HUES48 (cell line): ENCODE measurements around the gene NYNRIN.

Source experiments
- H3K27ac ChIP-seq: one replicate; pipeline ENCODE4 v1.7.0; 2013; ENCODE audit warnings: low read depth, low read length, inconsistent platforms
- H3K27me3 ChIP-seq: 2 replicates; pipeline ENCODE4 v1.6.1; 2013; ENCODE audit warnings: mild to moderate bottlenecking, low read length; ENCODE audit not compliant: control insufficient read depth, insufficient read depth
- H3K36me3 ChIP-seq: 2 replicates; pipeline ENCODE4 v1.6.1; 2013; ENCODE audit warnings: low read length; ENCODE audit not compliant: control insufficient read depth, insufficient read depth
- H3K4me1 ChIP-seq: 2 replicates; pipeline ENCODE4 v1.6.1; 2013; ENCODE audit warnings: mild to moderate bottlenecking, low read length; ENCODE audit not compliant: control insufficient read depth, insufficient read depth
- H3K4me3 ChIP-seq: 2 replicates; pipeline ENCODE4 v1.5.1; 2013; ENCODE audit warnings: mild to moderate bottlenecking, low read depth, low read length
- H3K9ac ChIP-seq: 2 replicates; pipeline ENCODE4 v1.6.1; 2013; ENCODE audit warnings: mild to moderate bottlenecking, low read depth, low read length, moderate library complexity
- H3K9me3 ChIP-seq: 2 replicates; pipeline ENCODE4 v1.6.1; 2013; ENCODE audit warnings: low read length; ENCODE audit not compliant: control insufficient read depth, insufficient read depth

The NYNRIN gene

DNA sequence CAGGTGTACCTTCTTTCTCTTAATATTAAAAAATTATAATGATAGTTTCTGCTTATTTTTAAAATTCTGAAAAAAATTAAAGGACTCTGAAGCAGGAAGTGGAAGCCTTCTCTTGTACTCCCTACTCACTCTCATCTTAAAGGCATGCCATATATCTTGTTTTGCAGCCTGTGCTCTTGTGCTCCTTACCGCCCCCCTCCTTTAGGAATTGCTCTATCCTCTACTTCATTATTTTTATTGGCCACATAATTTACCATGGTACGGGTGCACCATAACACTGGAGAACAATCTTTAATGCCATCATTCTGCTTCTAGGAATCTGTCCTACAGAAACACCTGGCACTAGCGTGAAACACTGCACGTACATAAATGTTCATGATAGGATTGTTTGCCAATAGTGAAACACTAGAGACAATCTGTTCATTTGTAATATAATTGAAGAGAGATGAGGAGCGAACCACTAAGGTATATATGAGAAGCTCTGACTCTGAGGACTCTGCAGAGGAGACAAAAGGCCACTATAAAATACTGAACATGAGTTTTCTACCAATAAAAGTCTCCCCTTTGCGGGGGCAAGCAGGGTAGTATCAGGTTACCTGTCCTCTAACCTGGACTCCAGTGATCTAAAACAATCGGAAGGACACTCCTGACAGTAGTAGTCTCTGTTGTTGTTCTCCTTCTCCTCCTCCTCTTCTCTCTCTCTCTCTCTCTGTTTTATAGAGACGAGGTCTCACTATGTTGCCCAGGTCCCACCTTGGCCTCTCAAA, 6.3 kb upstream of the NYNRIN start:
- no peaks in the 10 kb centered on the region for H3K27me3 ChIP-seq
- H3K27ac ChIP-seq: no peak overlapping the region
- no peaks in the 10 kb centered on the region for H3K36me3 ChIP-seq
- peaks cover 10% of the 10 kb centered on the region for H3K4me1 ChIP-seq
- H3K9ac ChIP-seq: no peak overlapping the region
- no peaks in the 10 kb centered on the region for H3K9me3 ChIP-seq
- H3K4me3 ChIP-seq: no peak overlapping the region

DNA sequence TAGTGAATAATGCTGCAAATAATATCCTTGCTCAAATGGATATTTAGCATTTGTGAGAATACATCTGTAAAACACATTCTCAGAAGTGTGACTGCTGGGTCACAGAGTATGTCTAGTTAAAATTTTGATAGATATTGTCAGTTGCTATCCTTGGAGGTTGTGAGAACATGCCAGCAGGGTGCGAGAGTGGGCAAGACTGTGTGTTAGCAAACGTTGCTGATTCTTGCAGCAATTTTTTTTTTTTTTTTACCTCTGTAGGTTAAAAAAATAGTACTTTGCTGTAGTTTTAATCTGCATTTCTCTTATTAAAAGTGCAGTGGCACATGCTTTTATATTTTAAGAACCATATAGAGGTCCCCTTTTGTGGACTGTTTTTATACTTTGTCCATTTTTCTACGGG, 4.5 kb upstream of the NYNRIN start:
- Histone ChIP-seq H3K27me3 (no peaks in the 10 kb centered on the region), H3K9me3 (no peaks in the 10 kb centered on the region), H3K9ac (no peak overlapping the region), H3K4me3 (no peak overlapping the region), H3K27ac (no peak overlapping the region), H3K36me3 (no peaks in the 10 kb centered on the region), H3K4me1 (peaks cover 16% of the 10 kb centered on the region)

DNA sequence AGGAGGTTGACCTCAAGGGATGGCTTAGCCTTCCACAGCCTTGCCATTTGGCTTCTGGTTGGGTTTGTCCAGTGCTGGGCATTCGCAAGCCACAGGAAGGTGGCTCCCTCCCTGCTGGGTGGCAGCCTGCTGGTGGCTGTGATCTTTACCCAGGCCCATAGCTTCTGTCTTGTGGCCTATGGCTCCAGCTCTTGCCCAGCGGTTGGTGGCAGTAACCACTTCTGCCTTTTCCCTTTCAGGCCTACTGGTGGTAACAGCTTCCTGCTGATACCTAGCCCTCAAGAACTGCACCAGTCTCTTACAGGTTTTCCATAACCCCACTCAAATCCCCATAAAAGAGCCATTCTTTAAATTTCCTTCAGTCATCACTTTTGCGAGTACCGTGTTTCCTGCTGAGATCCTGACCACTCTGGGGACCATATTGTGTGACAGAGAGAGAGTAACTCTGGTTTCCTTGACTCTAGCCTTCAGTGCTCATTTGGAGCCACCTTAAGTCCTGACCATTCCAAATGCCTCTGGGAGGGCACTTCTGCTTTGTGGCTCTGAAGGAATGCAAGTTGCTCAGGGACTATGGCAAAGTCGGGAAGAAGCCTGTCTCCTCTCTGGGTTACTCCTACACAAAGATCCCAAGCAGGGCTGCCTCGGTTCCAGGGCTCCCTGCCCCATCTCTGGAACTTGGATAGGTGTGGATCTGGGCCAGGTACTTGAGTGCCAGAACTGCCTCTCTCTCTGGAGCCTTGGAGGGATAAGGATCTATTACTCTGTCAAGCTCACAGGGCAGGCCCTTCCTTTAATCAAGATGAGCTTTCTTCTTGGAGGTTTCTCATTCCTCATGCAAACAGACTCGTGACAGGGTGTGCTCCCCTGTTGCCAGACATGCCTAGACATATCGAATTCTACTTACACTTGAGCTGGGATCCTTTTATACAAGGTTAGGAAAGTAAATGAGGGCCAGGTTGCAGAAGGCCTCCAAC, 2.9 kb upstream of the NYNRIN start:
- no peak overlapping the region for H3K27ac ChIP-seq
- H3K27me3 ChIP-seq: no peaks in the 10 kb centered on the region
- H3K9me3 ChIP-seq: no peaks in the 10 kb centered on the region

DNA sequence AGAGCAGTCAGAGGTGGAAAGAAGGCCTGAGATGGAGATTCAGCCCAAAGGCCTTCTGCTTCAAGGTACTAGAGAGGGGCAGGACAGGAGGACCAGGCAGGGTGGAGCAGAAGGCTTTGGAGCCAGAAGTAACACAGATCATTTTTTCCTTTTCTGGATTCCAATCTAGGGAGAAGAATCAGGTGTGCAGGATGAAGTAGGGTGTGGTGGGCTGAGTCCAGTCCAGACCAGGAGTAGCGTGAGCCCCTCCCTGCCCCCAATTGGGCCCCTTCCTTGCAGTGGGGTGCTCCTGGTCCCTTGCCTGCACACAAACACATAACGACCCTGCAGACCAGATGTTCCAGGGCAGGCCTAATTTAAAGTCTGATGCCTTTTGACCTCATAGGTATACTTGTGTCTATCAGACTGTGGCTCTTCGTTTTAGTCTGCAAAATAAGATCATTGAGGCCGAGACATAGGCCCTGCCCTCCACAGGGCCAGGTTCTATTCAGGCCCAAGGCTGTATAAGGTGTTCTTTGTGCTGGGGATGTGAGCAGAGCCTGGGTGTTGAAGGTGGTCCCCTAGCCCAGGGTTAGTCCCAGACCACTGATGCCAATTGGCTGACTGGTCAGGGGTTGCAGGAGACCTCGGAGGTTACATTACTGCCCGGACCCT, 1.0 kb upstream of the NYNRIN start:
- Histone ChIP-seq H3K4me3 (peak overlapping the region; percentile 9; the same call in 1 of the 2 replicates), H3K9me3 (no peaks in the 10 kb centered on the region), H3K27me3 (no peaks in the 10 kb centered on the region), H3K27ac (no peak overlapping the region), H3K4me1 (peaks cover 15% of the 10 kb centered on the region; the same call in 1 of the 2 replicates), H3K9ac (no peak overlapping the region), H3K36me3 (no peaks in the 10 kb centered on the region)

More for the DNA sequence above, 2.9 kb upstream of the NYNRIN start:
- Histone ChIP-seq H3K9ac (no peak overlapping the region), H3K4me1 (peaks cover 24% of the 10 kb centered on the region), H3K4me3 (no peak overlapping the region), H3K36me3 (no peaks in the 10 kb centered on the region)

DNA sequence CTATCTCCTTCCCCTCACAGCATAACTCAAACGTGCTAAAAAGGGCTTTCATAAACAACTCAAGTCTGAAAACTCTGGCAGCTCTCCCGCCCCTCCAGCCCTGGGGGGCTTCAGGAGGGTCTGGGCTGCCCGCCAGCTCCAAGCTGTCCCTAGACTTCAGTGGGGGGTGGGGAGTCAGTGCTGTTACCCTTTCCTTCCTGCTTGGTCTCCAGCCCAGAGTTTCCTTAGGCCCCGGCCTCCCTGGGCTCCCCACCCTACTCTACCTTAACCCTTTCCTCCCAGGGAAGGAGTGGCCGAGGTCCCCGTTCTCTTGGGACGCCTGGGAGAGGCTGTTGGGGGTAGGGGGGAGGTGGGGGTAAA, 530 bp upstream of the NYNRIN start:
- H3K9ac ChIP-seq: no peak overlapping the region
- H3K36me3 ChIP-seq: no peaks in the 10 kb centered on the region
- H3K4me3 ChIP-seq: peak overlapping the region; percentile 75; the same call in 1 of the 2 replicates
- no peak overlapping the region for H3K27ac ChIP-seq
- H3K9me3 ChIP-seq: no peaks in the 10 kb centered on the region
- no peaks in the 10 kb centered on the region for H3K27me3 ChIP-seq
- peaks cover 17% of the 10 kb centered on the region; the same call in 1 of the 2 replicates for H3K4me1 ChIP-seq

GRCh38 chr14:24399447-24399822, 632 bp downstream of the NYNRIN start:
- Histone ChIP-seq H3K27ac (no peak overlapping the region), H3K9me3 (no peaks in the 10 kb centered on the region), H3K27me3 (no peaks in the 10 kb centered on the region), H3K36me3 (no peaks in the 10 kb centered on the region), H3K4me3 (peak overlapping the region; percentile 75), H3K9ac (no peak overlapping the region), H3K4me1 (peaks cover 25% of the 10 kb centered on the region)

DNA sequence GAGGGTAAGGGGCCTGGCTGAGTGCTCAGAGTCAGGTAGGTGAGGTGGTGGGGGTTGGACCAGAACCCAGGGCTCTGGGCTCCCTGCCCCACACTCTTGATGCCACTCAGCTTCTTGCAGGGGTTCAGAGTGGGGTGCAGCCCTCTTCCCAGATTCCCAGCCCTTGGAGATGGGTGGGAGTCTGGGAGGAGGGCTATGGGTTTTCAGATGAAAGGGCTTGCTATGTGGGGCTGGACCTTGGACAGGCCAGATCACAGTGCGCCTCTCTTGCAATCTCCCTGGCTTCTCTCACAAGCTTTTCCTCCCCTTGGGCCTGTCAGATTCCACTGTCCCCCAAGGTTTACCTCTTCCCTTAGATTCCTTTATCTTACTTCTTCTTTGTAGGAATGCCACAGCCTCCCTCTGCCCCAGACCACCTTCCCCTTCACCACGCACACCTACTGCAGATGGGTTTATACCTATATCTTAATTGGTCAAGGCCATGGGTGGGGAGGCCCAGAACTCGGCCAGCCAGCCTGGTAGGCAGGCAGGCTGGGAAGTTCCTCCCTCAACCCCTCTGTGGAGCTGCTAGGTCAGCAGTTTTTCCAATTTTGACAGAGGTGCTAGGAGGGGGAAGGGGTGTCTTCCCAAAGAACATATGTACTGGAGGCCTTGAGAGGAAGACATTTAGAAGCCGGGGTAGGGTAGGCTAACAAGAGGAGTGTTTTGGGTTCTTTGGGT, 1.4 kb downstream of the NYNRIN start:
- Histone ChIP-seq H3K4me1 (peaks cover 27% of the 10 kb centered on the region), H3K36me3 (no peaks in the 10 kb centered on the region), H3K4me3 (peak overlapping the region; percentile 75), H3K27me3 (no peaks in the 10 kb centered on the region), H3K9ac (no peak overlapping the region), H3K9me3 (no peaks in the 10 kb centered on the region), H3K27ac (no peak overlapping the region)

- Histone ChIP-seq H3K27ac (no peak overlapping the region), H3K9me3 (no peaks in the 10 kb centered on the region), H3K4me1 (peaks cover 27% of the 10 kb centered on the region), H3K9ac (no peak overlapping the region), H3K4me3 (no peak overlapping the region), H3K27me3 (no peaks in the 10 kb centered on the region), H3K36me3 (0 out of 2 replicates have a peak, but pooled peaks cover 3% of the 10 kb centered on the region)
Measured at GRCh38 chr14:24401810-24402702, 3.3 kb downstream of the NYNRIN start.

GRCh38 chr14:24403294-24403998, 4.6 kb downstream of the NYNRIN start:
- Histone ChIP-seq H3K4me1 (peaks cover 22% of the 10 kb centered on the region), H3K27ac (no peak overlapping the region), H3K4me3 (no peak overlapping the region), H3K27me3 (no peaks in the 10 kb centered on the region), H3K36me3 (peaks cover 5% of the 10 kb centered on the region; the same call in 1 of the 2 replicates), H3K9ac (no peak overlapping the region), H3K9me3 (no peaks in the 10 kb centered on the region)
